ENCODE results near the gene IL18RAP.

- TF ChIP-seq CTCF (IDR thresholded peaks at IDR 0.05), result no peak
- no peak for TF ChIP-seq POLR2A (IDR thresholded peaks at IDR 0.05)
- TF ChIP-seq EP300 (IDR thresholded peaks at IDR 0.05), result no peak
Observed at GRCh38 chr2:102446936-102447335, 24.0 kb downstream of the IL18RAP start.

All from tibial nerve (tissue), 4 donors.